SK-N-SH treated with all-trans-retinoic acid at 6 μM for 48 hours (cell line): ENCODE data around the gene CPA2.
"Not testable (repeated sequence)": the region's sequence is repeated elsewhere in the genome, so short reads cannot be mapped to it uniquely, and the experiment has no call there.

Experiments
- ATAC-seq: fragments of 200-7000 bp; cut with Tn5 transposase; 3 replicates; pipeline ENCODE4 v1.9.1; 2020; ENCODE audit warnings: mild to moderate bottlenecking, moderate library complexity
- ARNTL ChIP-seq: fragments of 450-650 bp; formaldehyde crosslinking; IDR thresholded peaks from 2 replicates; pipeline ENCODE4 v1.5.0; 2020; ENCODE audit warnings: low read depth, mild to moderate bottlenecking, moderate library complexity, borderline replicate concordance
- BACH2 ChIP-seq: fragments of 250-450 bp; sonication (Bioruptor Pico); IDR thresholded peaks from 2 replicates; pipeline ENCODE4 v1.9.0; 2021; ENCODE audit warnings: mild to moderate bottlenecking, borderline replicate concordance
- CSDC2 ChIP-seq: fragments of 250-450 bp; sonication (Bioruptor Pico); IDR thresholded peaks from 2 replicates; pipeline ENCODE4 v1.5.0; 2020; ENCODE audit warnings: mild to moderate bottlenecking, moderate library complexity
- ESRRG ChIP-seq: fragments of 250-450 bp; sonication (Bioruptor Pico); IDR thresholded peaks from 2 replicates; pipeline ENCODE4 v1.6.1; 2021; ENCODE audit warnings: mild to moderate bottlenecking
- GLIS3 ChIP-seq: fragments of 250-450 bp; sonication (Bioruptor Pico); IDR thresholded peaks from 2 replicates; pipeline ENCODE4 v1.5.0; 2020; ENCODE audit warnings: mild to moderate bottlenecking, moderate library complexity
- ISL1 ChIP-seq: fragments of 250-450 bp; sonication (Bioruptor Pico); IDR thresholded peaks from 2 replicates; pipeline ENCODE4 v2.1.2; 2022; ENCODE audit warnings: mild to moderate bottlenecking, moderate library complexity
- OSR1 ChIP-seq: fragments of 250-450 bp; sonication (Bioruptor Pico); IDR thresholded peaks from 2 replicates; pipeline ENCODE4 v1.8.0; 2022; ENCODE audit warnings: moderate library complexity, mild to moderate bottlenecking, inconsistent platforms
- PPARA ChIP-seq: fragments of 250-450 bp; sonication (Bioruptor Pico); IDR thresholded peaks from 2 replicates; pipeline ENCODE4 v1.5.0; 2020; ENCODE audit warnings: mild to moderate bottlenecking, borderline replicate concordance
- RARB ChIP-seq: fragments of 250-450 bp; sonication (Bioruptor Pico); IDR thresholded peaks from 2 replicates; pipeline ENCODE4 v1.8.0; 2021; ENCODE audit warnings: mild to moderate bottlenecking, moderate library complexity
- SNAI2 ChIP-seq: fragments of 250-450 bp; sonication (Bioruptor Pico); IDR thresholded peaks from 2 replicates; pipeline ENCODE4 v1.5.0; 2020; ENCODE audit warnings: mild to moderate bottlenecking, moderate library complexity
- TCF4 ChIP-seq: fragments of 250-450 bp; sonication (Bioruptor Pico); IDR thresholded peaks from 2 replicates; pipeline ENCODE4 v1.8.0; 2021; ENCODE audit warnings: mild to moderate bottlenecking, moderate library complexity, borderline replicate concordance
- ZC3H10 ChIP-seq: fragments of 250-450 bp; sonication (Bioruptor Pico); IDR thresholded peaks from 2 replicates; pipeline ENCODE4 v1.5.1; 2021; ENCODE audit warnings: mild to moderate bottlenecking, moderate library complexity
- ZFP3 ChIP-seq: fragments of 250-450 bp; sonication (Bioruptor Pico); IDR thresholded peaks from 2 replicates; pipeline ENCODE4 v1.5.0; 2020; ENCODE audit warnings: mild to moderate bottlenecking, moderate library complexity
- ZFP30 ChIP-seq: fragments of 450-650 bp; formaldehyde crosslinking; IDR thresholded peaks from 2 replicates; pipeline ENCODE4 v1.5.0; 2022; ENCODE audit warnings: mild to moderate bottlenecking, moderate library complexity
- ZNF565 ChIP-seq: fragments of 450-650 bp; formaldehyde crosslinking; conservative IDR thresholded peaks from 2 replicates; pipeline ENCODE4 v1.5.0; 2020; ENCODE audit warnings: low read depth, mild to moderate bottlenecking, moderate library complexity
- ZNF70 ChIP-seq: fragments of 450-650 bp; formaldehyde crosslinking; IDR thresholded peaks from 2 replicates; pipeline ENCODE4 v1.5.0; 2020; ENCODE audit warnings: mild to moderate bottlenecking, moderate library complexity
- ZNF8 ChIP-seq: fragments of 450-650 bp; formaldehyde crosslinking; IDR thresholded peaks from 2 replicates; pipeline ENCODE4 v1.5.0; 2020; ENCODE audit warnings: mild to moderate bottlenecking, moderate library complexity
- TF ChIP-seq, protein P1 (sequence below): fragments of 250-450 bp; sonication (Bioruptor Pico); IDR thresholded peaks from 2 replicates; pipeline ENCODE4 v1.5.0; 2020; ENCODE audit warnings: mild to moderate bottlenecking, moderate library complexity
- TF ChIP-seq, protein P2 (sequence below): fragments of 250-450 bp; sonication (Bioruptor Pico); IDR thresholded peaks from 2 replicates; pipeline ENCODE4 v1.5.1; 2020; ENCODE audit warnings: low read depth, mild to moderate bottlenecking, moderate library complexity
- TF ChIP-seq, protein P3 (sequence below): fragments of 250-450 bp; sonication (Bioruptor Pico); IDR thresholded peaks from 2 replicates; pipeline ENCODE4 v1.5.1; 2021; ENCODE audit warnings: mild to moderate bottlenecking, moderate library complexity

Gene CPA2

DNA sequence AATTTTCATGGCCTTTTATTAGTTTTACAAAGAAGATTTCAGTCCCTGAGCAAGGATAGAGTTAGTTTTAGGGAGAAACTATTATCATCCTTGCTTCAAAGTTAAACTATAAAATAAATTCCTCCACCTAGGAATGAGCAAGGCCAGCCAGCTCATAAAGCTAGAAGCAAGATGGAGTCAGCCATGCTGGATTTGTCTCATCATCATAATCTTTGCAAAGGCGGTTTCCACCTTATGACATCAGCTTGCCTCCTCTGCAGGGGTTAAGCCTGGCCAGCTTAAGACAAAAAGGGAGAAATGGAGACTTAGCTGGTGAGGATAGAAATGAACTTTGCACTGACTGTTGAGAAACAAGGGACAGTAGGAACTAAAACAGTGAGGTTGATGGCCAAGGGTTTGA lies 40.3 kb upstream of the CPA2 start:
- no peak for ATAC-seq
- TF ChIP-seq, protein P1, sequence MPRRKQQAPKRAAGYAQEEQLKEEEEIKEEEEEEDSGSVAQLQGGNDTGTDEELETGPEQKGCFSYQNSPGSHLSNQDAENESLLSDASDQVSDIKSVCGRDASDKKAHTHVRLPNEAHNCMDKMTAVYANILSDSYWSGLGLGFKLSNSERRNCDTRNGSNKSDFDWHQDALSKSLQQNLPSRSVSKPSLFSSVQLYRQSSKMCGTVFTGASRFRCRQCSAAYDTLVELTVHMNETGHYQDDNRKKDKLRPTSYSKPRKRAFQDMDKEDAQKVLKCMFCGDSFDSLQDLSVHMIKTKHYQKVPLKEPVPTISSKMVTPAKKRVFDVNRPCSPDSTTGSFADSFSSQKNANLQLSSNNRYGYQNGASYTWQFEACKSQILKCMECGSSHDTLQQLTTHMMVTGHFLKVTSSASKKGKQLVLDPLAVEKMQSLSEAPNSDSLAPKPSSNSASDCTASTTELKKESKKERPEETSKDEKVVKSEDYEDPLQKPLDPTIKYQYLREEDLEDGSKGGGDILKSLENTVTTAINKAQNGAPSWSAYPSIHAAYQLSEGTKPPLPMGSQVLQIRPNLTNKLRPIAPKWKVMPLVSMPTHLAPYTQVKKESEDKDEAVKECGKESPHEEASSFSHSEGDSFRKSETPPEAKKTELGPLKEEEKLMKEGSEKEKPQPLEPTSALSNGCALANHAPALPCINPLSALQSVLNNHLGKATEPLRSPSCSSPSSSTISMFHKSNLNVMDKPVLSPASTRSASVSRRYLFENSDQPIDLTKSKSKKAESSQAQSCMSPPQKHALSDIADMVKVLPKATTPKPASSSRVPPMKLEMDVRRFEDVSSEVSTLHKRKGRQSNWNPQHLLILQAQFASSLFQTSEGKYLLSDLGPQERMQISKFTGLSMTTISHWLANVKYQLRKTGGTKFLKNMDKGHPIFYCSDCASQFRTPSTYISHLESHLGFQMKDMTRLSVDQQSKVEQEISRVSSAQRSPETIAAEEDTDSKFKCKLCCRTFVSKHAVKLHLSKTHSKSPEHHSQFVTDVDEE: no peak
- TF ChIP-seq OSR1 (no peak), ZFP30 (no peak), CSDC2 (CRISPR knock-in tag) (no peak), BACH2 (CRISPR knock-in tag) (no peak), ZC3H10 (CRISPR knock-in tag) (no peak), ZNF565 (CRISPR knock-in tag) (no peak), ZNF8 (CRISPR knock-in tag) (no peak), SNAI2 (CRISPR knock-in tag) (no peak), ESRRG (CRISPR knock-in tag) (no peak)
- TF ChIP-seq, protein P2, sequence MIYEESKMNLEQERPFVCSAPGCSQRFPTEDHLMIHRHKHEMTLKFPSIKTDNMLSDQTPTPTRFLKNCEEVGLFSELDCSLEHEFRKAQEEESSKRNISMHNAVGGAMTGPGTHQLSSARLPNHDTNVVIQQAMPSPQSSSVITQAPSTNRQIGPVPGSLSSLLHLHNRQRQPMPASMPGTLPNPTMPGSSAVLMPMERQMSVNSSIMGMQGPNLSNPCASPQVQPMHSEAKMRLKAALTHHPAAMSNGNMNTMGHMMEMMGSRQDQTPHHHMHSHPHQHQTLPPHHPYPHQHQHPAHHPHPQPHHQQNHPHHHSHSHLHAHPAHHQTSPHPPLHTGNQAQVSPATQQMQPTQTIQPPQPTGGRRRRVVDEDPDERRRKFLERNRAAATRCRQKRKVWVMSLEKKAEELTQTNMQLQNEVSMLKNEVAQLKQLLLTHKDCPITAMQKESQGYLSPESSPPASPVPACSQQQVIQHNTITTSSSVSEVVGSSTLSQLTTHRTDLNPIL (CRISPR knock-in tag): no peak
- TF ChIP-seq, protein P3, sequence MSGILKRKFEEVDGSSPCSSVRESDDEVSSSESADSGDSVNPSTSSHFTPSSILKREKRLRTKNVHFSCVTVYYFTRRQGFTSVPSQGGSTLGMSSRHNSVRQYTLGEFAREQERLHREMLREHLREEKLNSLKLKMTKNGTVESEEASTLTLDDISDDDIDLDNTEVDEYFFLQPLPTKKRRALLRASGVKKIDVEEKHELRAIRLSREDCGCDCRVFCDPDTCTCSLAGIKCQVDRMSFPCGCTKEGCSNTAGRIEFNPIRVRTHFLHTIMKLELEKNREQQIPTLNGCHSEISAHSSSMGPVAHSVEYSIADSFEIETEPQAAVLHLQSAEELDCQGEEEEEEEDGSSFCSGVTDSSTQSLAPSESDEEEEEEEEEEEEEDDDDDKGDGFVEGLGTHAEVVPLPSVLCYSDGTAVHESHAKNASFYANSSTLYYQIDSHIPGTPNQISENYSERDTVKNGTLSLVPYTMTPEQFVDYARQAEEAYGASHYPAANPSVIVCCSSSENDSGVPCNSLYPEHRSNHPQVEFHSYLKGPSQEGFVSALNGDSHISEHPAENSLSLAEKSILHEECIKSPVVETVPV (CRISPR knock-in tag): no peak
- TF ChIP-seq, all 23 proteins: peak for 0

DNA sequence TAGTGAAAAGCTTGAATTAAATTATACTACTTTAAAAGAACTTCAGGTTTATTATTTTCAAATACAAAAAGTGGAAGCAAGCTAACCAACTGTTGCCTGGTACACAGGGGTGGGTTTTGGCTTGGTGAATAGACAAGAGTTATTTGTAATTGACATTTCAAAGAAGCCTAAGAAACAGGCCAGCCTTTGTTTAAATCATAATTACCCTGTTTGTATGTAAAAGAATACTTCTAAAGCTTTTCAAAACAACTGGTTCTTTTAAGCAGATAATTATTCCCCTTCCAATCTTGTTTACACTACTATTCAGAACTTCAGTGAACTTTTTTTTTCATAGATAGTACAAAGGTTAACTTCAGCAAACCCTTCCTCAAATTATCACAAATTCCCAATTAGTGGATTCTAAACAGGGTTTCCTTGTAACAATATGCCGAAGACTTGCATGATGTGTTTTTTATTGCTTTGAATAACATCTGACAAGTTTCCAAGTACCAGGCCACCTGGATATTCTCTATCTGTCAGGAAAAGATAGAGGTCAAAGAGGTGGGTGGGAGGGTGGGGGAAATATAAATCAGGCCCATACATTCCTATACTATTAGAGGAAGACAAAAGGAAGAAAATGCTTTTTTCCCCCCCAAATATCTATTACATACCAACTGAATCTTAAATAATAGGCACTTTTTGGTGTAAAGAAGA lies 38.6 kb upstream of the CPA2 start:
- no peak for TF ChIP-seq BACH2 (CRISPR knock-in tag)
- no peak for TF ChIP-seq PPARA (CRISPR knock-in tag)
- TF ChIP-seq OSR1: no peak
- TF ChIP-seq ARNTL (CRISPR knock-in tag): no peak
- TF ChIP-seq ZFP30: no peak
- no peak for TF ChIP-seq ZC3H10 (CRISPR knock-in tag)
- TF ChIP-seq SNAI2 (CRISPR knock-in tag): no peak
- TF ChIP-seq ZNF8 (CRISPR knock-in tag): no peak
- TF ChIP-seq ISL1 (CRISPR knock-in tag): peak; percentile 35
- ATAC-seq: peak; percentile 69

DNA sequence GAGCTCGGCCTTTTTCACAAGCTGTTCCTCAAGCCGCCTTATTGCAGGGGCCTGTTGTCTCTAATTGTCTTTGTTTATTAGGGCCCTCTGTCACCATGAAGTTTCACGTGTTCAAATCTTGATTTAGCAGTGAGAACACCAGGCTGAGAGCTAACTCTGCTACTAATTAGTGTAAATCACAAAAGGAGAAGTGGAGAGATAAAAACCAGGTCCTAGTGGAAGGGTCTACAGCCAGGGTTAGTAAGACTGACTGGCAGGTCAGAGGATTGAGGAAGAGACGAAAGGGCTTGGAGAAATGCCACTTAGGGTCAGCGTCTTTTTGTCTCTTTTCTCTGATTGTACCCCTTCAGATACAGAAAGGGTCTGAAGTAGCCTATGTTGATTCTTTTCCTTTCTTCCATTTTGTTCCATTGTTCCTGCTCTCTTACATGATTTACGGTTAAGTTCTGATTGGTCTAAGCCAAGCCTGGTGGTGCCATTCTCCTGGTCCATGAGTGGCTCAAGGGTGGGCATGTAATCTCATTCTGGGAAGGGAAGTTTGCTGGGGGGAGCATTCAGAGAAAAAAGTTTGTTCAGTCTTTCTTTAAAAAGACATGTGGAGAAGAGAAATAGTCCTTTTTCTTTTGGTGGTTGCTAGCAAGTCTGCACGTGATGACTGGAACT lies 37.7 kb upstream of the CPA2 start:
- TF ChIP-seq ZNF8 (CRISPR knock-in tag) (no peak), GLIS3 (CRISPR knock-in tag) (no peak), ZFP3 (no peak), ZC3H10 (CRISPR knock-in tag) (no peak), PPARA (CRISPR knock-in tag) (no peak)
- TF ChIP-seq, protein P2 (CRISPR knock-in tag): no peak
- ATAC-seq: peak; percentile 34

DNA sequence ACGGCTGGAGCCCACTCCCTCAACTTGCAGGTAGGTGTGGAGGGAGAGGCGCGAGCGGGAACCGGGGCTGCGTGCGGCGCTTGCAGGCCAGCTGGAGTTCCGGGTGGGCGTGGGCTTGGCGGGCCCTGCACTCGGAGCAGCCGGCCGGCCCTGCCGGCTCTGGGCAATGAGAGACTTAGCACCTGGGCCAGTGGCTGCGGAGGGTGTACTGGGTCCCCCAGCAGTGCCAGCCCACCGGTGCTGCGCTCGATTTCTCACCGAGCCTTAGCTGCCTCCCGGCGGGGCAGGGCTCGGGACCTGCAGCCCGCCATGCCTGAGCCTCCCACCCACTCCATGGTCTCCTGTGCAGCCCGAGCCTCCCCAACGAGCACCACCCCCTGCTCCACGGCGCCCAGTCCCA lies 36.7 kb upstream of the CPA2 start:
- not testable (repeated sequence) for ATAC-seq

DNA sequence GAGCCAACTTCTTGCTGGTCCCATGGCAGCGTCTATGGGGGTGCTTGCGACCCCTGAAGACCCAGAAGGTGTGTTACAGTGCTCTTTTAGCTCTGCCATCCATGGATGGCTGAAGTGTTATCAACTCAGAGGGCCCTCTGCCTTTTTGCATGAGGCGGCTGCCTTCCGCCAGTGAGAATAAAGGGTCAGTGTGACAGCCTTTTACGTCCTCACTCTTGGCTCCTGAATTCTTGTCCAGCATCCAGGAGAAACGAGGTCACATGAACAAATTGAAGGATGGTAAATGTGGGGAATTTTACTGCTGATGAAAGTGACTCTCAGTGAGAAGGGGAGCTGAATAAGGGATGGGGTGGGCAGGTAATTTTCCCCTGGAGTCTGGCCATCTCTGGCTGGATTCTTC lies 34.9 kb upstream of the CPA2 start:
- TF ChIP-seq PPARA (CRISPR knock-in tag) (no peak), RARB (CRISPR knock-in tag) (no peak), OSR1 (no peak), TCF4 (CRISPR knock-in tag) (no peak), ZNF70 (CRISPR knock-in tag) (no peak)
- TF ChIP-seq, protein P3 (CRISPR knock-in tag): no peak
- TF ChIP-seq, all 23 proteins: peak for 0
- no peak for ATAC-seq
